A549 treated with GW870086 at 1 μM for 4 hours (cell line): ENCODE results near the gene ZNF366. TPM values are rescaled to one million over a fixed set of nuclear protein-coding genes. Genes with fewer than 3 reads are reported as not detected.

Source experiments
- total RNA-seq: library from RNA; stranded (reverse); fragments of 200-300 nt; extraction: Qiagen RNA extraction; gene quantifications from 5 replicates; pipeline ENCODE4 v1.2.3, GENCODE V29; 2022; ENCODE audit warnings: low read depth

Gene ZNF366
- total RNA-seq, result not detected in 5 replicates

GRCh38 chr5:72507231-72507906 is at the start of gene ZNF366:
TSS of gene ZNF366 (minus strand) at chr5:72507410. CDS start at chr5:72461496, 45,914 bp downstream.

Other genes starting within 250 kb of the ZNF366 start
- gene MRPS27, start 187.2 kb downstream of the ZNF366 start, total RNA-seq, result 50.3 to 58.8 TPM (median 52.7 TPM) in 5 replicates
- gene PTCD2, start 187.0 kb downstream of the ZNF366 start, total RNA-seq, result 8.8 to 12.4 TPM (median 11.2 TPM) in 5 replicates